Fibroblast of skin of right biceps (primary cell): ENCODE data around the gene TEX52.
"Not testable (repeated sequence)": the region's sequence is repeated elsewhere in the genome, so short reads cannot be mapped to it uniquely, and the experiment has no call there.

ENCODE experiments used
- DNase-seq: peaks from one replicate; pipeline ENCODE4 v3.0.0-alpha.2; 2013

The TEX52 gene

DNA sequence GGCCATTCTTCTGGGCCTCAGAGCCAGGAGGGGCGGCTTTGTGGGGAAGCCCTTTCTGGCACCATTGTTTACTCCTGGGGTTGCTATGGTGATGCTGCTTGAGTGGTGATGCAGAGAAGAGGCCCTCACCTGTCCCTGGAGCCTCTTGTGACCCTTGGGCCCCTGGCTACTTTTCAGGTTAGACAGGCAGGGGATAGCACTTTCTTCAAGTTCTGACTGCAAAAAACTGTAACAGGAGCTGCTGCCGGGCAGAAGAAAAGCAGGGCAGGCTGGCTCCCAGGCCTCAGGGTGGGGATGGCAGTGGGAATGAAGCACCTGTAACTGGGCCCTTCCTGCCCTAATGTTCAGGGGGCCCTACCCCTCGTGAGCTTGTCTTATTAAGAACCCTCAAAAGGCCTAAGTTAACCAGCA, at the start of gene TEX52:
TEX52 (minus strand) TSS at position 19 of the 411 bp plus-strand sequence; CDS start at position 6, 13 bp downstream.
- no peak for DNase-seq

- no peak for DNase-seq
Observed at GRCh38 chr12:2904260-2904659, 47.4 kb upstream of the TEX52 start.

DNA sequence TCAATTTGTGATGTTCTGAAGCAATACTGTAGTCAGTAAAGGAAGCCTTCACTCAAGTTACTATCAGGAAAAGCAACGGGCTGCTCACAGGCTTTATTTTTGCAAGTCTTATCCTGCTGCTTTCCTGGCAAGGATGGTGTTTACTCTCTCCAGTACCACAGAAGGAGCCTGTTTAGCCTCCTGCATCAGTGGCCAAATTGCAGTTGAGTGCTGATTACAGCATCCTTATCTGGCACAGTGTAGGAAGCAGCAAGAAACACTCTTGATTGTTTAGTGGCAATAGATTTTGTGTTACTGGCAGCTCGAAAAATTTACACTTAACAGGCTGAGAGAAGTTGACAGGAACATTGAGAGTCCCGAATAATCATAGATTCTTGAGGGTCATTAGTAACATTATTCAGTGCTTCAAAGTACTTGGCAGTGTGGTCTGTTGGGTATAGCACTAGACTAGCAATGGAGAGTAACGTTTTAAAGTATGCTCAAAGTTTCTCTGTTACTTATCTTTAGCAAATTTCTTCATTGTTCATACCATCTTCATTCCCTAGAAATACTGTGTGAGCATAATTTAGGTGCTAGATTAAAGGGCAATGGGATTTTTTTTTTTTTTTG, 45.5 kb upstream of the TEX52 start:
- no peak for DNase-seq

GRCh38 chr12:2900642-2901041, 43.8 kb upstream of the TEX52 start:
- no peak for DNase-seq

- no peak for DNase-seq
Observed at GRCh38 chr12:2897418-2897817, 40.6 kb upstream of the TEX52 start.

GRCh38 chr12:2895511-2895910, 38.7 kb upstream of the TEX52 start:
- peak; percentile 37 for DNase-seq

- peak; percentile 51 for DNase-seq
Observed at GRCh38 chr12:2895051-2895451, 38.2 kb upstream of the TEX52 start.

DNA sequence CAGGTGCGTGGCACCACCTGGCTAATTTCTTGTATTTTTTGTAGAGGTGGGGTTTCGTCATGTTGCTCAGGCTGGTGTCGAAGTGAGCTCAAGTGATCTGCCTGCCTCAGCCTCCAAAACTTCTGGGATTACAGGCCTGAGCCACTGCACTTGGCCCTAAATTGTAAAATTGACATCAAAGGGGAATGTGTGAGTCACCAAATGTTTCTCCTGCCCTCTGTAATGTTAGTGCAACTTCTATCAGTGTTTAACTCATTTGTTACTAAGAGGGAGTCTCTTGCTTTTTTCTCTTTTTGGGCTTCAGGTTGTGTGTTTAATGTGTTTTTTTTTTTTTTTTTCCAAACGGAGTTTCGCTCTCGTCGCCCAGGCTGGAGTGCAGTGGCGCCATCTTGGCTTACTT, 36.2 kb upstream of the TEX52 start:
- peak; percentile 88 for DNase-seq

DNA sequence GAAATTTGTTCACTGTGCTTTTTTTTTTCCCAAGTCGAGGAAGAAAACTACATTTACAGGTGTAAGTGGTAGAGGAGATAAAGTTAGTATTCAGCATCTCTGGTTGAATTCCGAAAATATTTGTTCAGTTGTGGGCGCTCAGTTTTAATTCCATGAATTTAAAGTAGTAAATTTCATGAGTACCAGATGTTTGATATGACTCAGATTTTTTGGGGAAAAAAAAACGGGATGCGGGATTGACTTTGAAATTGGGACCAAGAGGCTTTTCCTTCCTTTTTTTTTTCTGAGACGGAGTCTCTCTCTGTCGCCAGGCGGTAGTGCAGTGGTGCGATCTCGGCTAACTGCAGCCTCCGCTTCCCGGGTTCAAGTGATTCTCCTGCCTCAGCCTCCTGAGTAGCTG, 35.4 kb upstream of the TEX52 start:
- DNase-seq = peak; percentile 69

GRCh38 chr12:2891240-2892053, 34.6 kb upstream of the TEX52 start:
- peak; percentile 71 for DNase-seq

GRCh38 chr12:2890388-2891239, 33.8 kb upstream of the TEX52 start, which contains the start of gene TULP3:
Gene TULP3 (plus strand): TSS chr12:2890891. CDS start chr12:2890948, 57 bp downstream.
- peak; percentile 98 for DNase-seq

GRCh38 chr12:2890001-2890387, 33.2 kb upstream of the TEX52 start:
- DNase-seq = no peak

GRCh38 chr12:2886768-2887450, 30.1 kb upstream of the TEX52 start:
- DNase-seq = no peak

DNA sequence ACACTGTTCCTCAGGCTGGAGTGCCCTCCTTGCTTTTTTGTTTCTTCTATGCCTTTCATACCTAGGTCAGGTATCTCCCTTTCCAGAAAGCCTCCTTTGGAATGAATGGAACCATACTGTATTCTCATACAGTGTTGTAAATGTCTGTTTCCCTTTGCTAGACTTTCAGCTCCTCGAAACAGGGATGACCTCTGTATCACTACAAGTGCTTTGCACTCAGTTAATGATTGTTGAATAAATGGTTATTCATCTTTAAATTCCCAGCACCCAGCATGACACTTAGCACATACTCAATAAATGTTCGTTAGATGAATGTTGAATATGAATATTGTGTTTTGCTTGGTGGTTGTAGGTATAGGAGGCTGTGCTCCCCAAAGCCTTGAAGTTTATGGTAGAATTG, 28.0 kb upstream of the TEX52 start:
- no peak for DNase-seq

DNA sequence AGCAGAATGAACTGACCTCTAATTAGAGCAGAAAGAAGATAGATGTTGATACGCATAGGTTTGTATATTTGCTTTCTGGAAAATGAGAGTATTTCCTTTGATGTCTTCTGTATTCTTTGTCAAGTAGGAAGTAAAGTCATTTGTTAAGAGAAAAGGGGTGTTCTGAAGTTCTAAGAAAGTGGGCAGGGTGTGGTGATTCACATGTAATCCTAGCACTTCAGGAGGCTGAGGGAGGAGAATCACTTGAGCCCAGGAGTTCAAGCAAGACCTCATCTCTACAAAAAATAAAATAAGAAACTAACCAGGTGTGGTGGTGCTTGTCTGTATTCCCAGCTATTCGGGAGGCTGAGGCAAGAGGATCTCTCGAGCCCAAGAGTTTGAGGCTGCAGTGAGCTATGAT, 23.0 kb upstream of the TEX52 start:
- DNase-seq = no peak

DNA sequence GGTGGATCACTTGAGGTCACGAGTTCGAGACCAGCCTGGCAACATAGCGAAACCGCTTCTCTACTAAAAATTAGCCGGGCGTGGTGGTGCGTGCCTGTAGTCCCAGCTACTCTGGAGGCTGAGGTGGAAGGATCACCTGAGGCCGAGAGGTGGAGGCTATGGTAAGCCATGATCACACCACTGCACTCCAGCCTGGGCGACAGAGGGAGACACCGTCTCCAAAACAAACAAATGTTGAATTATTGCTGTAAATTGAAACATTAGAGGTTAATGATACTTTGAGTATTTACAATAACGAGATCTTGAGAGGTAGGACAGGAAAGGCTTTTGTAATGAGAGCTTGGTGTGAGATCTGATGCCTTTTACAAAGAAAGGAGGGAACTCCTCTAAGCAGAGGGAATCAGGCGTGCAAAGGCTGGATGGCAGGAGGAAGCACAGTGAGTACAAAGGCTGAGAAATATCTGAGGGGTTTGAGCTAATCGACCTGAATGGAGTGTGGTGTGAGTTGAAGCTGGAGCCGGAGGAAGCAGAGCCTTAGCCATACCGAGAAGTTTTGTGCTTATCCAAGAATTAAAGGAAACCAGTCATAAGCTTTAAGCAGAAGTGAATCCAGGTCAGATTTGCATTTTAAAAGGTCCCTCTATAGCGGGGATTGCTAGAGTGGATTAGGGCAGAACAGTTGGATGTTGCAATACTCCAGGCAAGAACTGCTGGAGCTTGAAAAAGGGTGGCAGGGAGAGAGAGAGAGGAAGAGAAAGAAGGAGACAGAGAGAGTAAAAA, 21.3 kb upstream of the TEX52 start:
- DNase-seq = no peak

DNA sequence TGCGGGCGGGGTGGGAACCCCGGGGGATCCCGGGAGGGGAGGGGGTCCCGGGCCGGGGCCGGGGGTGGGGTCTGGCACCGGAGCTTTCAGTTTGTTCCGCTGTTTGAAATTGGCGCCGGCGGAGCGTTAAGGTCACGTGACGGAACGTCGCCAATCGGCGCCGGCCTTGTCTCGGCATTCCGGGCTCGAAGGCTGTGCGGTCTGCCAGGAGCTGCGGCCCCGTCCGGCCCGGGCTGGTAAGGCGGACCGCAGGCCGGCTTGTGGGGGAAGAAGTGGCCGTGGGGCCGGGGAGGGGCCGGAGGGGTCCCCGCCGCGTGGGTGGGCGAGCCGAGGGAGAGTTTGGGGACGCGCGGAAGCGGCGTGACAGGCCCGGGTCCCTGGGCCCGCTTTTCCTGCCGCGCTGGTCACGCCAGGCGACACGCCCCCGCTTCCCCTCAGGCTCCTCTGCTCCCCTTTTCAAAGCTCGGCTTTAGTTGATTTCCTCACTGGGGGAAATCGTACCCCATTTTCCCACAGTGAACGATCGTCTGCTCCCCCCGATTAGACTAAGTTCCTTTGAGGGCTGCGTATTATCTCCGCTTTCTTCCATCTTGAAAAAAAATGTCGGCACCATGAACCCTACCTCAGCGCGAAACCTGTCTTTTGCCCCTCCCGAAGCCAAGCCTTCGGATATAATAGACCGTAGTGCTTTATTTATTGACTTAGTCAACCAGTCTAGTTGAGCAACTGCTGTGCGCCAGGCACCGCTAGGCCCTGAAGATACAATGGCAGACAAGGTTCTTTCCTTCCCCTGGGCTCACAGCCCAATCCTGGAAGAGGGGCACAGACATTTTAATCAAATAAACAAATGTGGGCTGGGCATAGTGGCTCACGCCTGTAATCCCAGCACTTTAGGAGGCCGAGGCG, 20.5 kb upstream of the TEX52 start, which contains the start of the genes FOXM1 and RHNO1:
FOXM1 (minus strand) TSS at position 128 of the 906 bp plus-strand sequence. CDS start 2,696 bp downstream, outside the sequence.
RHNO1 (plus strand) TSS at position 177 of the 906 bp plus-strand sequence. CDS start 8,144 bp downstream, outside the sequence.
- peak; percentile 89 for DNase-seq

GRCh38 chr12:2876431-2877046, 19.7 kb upstream of the TEX52 start:
- peak; percentile 36 for DNase-seq

DNA sequence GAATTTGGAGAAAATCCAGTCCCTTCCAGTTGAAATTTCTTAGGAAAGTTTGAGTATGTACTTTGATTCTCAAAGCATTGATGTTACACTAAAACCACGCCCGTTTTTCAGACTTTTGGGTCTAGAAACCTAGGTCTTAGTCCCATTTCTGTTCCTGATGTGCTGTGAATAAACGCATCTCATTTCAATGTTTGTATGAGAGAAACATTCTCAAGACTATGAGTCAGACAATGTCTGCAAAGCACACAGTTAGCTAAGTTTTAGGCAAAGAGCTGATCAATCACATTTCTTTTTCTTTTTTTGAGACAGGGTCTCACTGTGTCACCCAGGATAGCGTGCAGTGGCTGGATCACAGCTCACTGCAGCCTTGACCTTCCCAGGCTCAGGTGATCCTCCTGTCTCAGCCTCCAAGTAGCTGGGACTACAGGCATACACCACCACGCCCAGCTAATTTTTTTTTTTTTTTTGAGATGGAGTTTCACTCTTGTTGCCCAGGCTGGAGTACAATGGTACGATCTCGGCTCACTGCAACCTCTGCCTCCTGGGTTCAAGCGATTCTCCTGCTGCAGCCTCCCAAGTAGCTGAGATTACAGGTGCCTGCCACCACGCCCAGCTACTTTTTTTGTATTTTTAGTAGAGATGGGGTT, 12.3 kb upstream of the TEX52 start:
- DNase-seq = not testable (repeated sequence)

DNA sequence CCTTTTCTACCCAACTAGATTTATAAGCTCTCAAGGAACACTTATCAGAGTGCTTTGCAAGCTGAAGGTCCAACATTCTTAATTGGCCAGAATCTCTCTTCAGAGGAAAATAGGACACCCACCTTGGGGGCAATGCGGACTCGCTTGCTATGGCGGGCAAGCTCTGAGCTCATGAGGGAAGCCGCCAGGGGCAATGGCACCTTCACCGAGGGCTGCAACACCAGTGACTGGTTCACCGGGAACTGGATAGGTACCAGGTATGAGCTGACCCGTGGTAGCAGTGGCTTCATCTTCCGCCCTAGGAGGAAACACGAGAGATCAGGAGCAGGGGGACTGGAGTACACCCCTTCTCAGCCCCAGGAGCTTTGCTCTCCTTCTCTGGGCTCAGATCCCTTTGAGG, 7.4 kb upstream of the TEX52 start:
- no peak for DNase-seq
